ENCODE results near the gene FOXP3.
A peak's percentile ranks its signal among the peaks of the same experiment; 100 is the strongest.

The FOXP3 gene

DNA sequence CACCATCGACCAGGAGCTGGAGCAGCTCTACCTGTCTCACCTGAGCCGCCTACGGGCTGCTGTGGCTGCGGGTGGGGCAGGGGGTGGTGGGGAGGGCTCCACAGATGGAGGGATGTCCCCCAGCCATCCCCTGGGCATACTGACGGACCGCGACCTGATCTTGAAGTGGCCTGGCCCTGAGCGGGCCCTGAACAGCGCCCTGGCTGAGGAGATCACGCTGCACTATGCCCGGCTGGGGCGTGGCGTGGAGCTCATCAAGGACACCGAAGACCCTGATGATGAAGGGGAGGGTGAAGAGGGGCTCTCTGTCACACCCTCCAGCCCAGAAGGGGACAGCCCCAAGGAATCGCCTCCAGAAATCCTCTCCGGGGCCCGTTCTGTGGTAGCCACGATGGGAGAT, 21.6 kb upstream of the FOXP3 start:
- H3K27ac ChIP-seq: no peak overlapping the region
- DNase-seq (ENCODE audit: low spot score): no peak
- ChIA-PET CTCF (no interaction called here), POLR2A (ENCODE audit: low non-redundant PET) (no interaction called here)
- TF ChIP-seq, protein P1, sequence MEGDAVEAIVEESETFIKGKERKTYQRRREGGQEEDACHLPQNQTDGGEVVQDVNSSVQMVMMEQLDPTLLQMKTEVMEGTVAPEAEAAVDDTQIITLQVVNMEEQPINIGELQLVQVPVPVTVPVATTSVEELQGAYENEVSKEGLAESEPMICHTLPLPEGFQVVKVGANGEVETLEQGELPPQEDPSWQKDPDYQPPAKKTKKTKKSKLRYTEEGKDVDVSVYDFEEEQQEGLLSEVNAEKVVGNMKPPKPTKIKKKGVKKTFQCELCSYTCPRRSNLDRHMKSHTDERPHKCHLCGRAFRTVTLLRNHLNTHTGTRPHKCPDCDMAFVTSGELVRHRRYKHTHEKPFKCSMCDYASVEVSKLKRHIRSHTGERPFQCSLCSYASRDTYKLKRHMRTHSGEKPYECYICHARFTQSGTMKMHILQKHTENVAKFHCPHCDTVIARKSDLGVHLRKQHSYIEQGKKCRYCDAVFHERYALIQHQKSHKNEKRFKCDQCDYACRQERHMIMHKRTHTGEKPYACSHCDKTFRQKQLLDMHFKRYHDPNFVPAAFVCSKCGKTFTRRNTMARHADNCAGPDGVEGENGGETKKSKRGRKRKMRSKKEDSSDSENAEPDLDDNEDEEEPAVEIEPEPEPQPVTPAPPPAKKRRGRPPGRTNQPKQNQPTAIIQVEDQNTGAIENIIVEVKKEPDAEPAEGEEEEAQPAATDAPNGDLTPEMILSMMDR (conservative IDR thresholded peaks at IDR 0.05; ENCODE audit: low read depth): no peak

DNA sequence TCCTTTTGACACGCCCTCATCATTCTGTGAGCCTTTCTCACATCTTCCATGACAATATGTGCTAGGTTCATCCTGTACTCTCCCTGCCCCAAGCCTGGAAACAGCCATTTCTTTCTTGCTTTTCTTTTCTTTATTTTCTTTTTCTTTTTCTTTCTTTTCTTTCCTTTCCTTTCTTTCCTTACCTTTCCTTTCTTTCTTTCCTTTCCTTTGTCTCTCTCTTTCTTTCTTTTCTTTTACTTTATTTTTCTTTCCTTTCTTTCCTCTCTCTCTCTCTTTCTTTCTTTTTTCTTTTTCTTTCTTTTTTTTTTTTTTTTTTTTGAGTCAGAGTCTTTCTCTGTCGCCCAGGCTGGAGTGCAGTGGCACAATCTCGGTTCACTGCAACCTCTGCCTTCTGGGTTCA, 19.7 kb upstream of the FOXP3 start:
- CTCF ChIA-PET: no interaction called here
- POLR2A ChIA-PET (ENCODE audit: low non-redundant PET): no interaction called here
- TF ChIP-seq, protein P1 (conservative IDR thresholded peaks at IDR 0.05; ENCODE audit: low read depth): no peak
- no peak overlapping the region for H3K27ac ChIP-seq
- no peak for DNase-seq (ENCODE audit: low spot score)

DNA sequence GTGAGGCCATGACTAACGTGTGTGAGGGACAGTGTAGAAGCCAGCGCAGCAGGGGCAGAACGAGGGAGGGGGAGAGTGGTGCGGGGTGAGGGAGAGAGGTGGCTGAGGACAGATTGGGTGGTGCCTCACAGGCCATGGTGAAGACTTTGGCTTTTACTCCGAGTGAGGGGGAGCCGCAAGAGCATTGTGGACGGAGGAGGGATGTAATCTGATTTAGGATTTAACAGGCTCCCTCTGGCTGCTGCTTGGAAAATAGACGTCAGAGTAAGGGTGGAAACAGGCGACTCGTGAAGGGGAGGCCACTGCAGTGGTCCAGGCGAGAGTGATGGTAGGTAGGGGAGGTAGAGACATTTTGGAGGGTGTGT, 18.1 kb upstream of the FOXP3 start:
- no peak overlapping the region for H3K27ac ChIP-seq
- TF ChIP-seq, protein P1 (conservative IDR thresholded peaks at IDR 0.05; ENCODE audit: low read depth): no peak
- CTCF ChIA-PET: no interaction called here
- POLR2A ChIA-PET (ENCODE audit: low non-redundant PET): no interaction called here
- no peak for DNase-seq (ENCODE audit: low spot score)

DNA sequence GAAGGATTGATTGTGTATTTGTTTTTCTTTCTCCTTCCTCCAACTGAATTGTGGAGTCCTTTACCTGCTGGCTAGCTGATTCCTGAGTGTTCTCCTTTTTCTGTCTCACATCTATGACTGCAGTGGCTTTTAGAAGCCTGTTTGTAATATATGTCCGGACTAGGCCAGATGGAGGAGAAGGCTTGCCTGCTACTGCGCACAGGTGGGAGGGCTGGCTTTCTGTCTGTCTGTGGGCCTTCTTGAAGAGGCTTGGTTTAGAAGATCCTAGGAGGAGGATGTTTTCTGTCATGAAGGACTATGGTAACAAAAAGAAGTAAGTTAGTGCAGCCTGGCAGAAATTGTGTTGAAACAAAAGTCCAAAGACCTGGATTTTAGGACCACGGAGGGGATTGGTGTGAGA, 13.6 kb upstream of the FOXP3 start:
- DNase-seq (ENCODE audit: low spot score): no peak
- H3K27ac ChIP-seq: no peak overlapping the region
- ChIA-PET POLR2A (ENCODE audit: low non-redundant PET) (no interaction called here), CTCF (no interaction called here)
- TF ChIP-seq, protein P1 (conservative IDR thresholded peaks at IDR 0.05; ENCODE audit: low read depth): no peak

DNA sequence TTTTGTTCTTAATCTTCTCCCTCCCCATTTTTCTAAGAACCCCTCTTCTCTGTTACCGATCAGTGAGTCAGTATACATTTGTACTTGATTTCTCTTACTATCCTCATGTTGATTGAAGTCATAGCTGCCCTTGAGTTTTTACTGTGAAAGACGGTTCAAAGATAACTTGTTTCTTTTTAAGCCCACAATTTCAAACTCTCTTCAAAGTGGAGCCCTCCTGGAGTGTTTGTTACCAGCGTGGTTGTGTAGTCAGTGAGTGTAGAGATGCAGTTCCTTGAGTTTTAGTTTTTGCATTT, 13.0 kb upstream of the FOXP3 start:
- TF ChIP-seq, protein P1 (conservative IDR thresholded peaks at IDR 0.05; ENCODE audit: low read depth): no peak
- H3K27ac ChIP-seq: no peak overlapping the region
- ChIA-PET CTCF (no interaction called here), POLR2A (ENCODE audit: low non-redundant PET) (interaction anchor here (0.7 kb wide), 1 partner anchor 9 kb away, joined by 3 read pairs; no protein-coding TSS in a partner anchor)
- no peak for DNase-seq (ENCODE audit: low spot score)

DNA sequence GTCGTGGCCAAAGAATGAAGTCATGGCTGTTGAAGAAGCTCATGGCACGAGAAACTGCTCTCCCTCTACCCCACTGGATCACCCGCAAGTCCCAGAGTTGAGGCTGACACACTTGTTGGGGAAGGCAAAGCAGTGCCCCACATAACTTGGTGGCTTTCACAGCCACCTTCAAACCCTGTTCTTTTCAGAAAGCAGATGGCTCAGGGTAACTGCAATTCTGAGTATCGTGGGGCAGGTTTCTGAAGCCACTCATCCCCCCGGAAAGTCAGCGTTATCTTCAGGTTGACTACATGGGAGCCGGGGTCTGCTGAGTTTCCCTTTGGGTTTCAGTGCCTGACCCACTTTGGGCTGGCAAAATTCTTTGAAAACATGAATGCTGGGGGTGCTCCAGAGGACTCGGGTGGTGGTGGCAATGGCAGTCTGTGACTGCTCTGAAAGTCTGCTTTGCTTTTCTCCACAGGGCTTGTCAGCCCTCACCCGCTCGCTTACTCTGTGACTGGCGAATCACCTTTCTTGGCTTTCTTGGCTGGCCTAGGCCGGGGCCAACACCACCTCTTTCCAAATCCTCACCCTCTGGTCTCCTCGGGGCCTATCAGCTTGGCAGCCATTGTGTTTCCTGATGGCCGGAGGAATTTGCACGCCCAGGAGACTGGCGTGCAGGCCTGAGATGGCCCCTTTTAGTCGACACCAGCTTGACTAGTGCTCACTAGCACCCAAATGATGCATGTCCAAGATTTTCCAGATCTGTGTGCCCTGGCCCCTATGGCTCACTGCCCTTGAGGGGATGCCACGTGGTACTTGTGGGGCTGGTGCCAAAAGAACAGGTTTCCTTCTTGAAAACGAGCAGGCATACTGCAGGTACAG, 12.4 kb upstream of the FOXP3 start:
- TF ChIP-seq, protein P1 (conservative IDR thresholded peaks at IDR 0.05; ENCODE audit: low read depth): no peak
- no peak for DNase-seq (ENCODE audit: low spot score)
- 0 out of 2 replicates have a peak overlapping the region, but pooled peaks have one; percentile 4 for H3K27ac ChIP-seq
- POLR2A ChIA-PET (ENCODE audit: low non-redundant PET): interaction anchor here (0.7 kb wide), 1 partner anchor 10 kb away, joined by 3 read pairs; no protein-coding TSS in a partner anchor
- CTCF ChIA-PET: no interaction called here
